ENCODE measurements around the gene RDH14. TPM values are rescaled to one million over a fixed set of nuclear protein-coding genes. Genes with fewer than 3 reads are reported as not detected.

The RDH14 gene
- total RNA-seq, 1 experiment from 2014 or later, result 15.4 TPM

DNA sequence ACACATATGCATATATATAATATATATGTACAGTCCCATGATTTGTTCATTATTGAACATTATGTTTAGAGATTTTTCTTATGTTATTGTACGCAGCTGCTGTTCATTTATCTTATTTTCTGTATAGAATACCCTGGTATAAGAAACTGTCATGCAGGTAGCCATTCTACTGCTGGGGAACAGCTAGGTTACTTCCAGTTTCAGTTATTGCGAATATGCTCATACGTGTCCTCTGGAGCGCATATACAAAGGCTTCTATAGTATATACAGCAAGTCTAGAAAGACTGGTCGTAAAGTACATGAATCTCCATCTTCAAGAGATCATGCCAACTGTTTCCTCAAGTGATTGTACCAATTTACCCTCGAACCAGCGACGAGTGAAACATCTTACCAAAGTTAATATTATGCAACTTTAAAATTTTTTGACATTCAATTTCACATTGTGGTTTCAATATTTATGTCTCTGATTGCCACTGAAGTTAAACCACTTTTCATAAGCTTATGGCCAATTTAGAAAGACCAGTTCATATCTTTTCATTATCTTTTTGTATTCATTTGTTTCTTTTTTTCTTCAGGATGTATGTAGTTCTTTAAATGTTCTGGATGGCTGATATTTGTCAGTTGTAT, 53.5 kb downstream of the RDH14 start:
- Histone ChIP-seq H3K4me3 (ENCODE audit: low read depth in 2 of 2, low read length in 2 of 2) (no peak overlapping the region), H3K36me3 (ENCODE audit: control insufficient read depth, insufficient read depth, low read length) (no peaks in the 10 kb centered on the region), H3K27ac (ENCODE audit: low read length) (no peak overlapping the region), H3K27me3 (ENCODE audit: control insufficient read depth, insufficient read depth, low read length) (no peaks in the 10 kb centered on the region), H3K9me3 (ENCODE audit: control insufficient read depth, insufficient read depth, low read depth, low read length) (no peaks in the 10 kb centered on the region), H3K4me1 (ENCODE audit: control insufficient read depth, insufficient read depth, low read length) (no peaks in the 10 kb centered on the region)
- no TSS peak for BruUV-seq (replicated peaks)
- ChIA-PET CTCF (interaction anchor here (0.8 kb wide), 1 partner anchor 12 kb away, joined by 3 read pairs; no protein-coding TSS in a partner anchor), POLR2A (no interaction called here)
- in situ Hi-C loops (cut with HindIII; ENCODE audit: low pct_unique_long_range_greater_than_20kb, low sequenced_read_pairs) (no loop called here), intact Hi-C loops (cut with micrococcal nuclease; ENCODE audit: unreplicated experiment) (loop anchor here (5.0 kb wide), 1 partner anchor 70 kb away; no protein-coding TSS in a partner anchor)
- no peak for DNase-seq (ENCODE audit: low read depth, low spot score)
- TF ChIP-seq REST (IDR thresholded peaks at IDR 0.05; ENCODE audit: insufficient read depth in 1 of 2, low read depth in 2 of 2, low read length in 1 of 2) (no peak), POLR2AphosphoS5 (IDR thresholded peaks at IDR 0.05; ENCODE audit: low read depth, low read length) (no peak), TCF7L2 (IDR thresholded peaks at IDR 0.05; ENCODE audit: low read depth, low read length) (no peak), CTCF (IDR thresholded peaks at IDR 0.05) (no peak), SIN3A (IDR thresholded peaks at IDR 0.05; ENCODE audit: borderline replicate concordance, insufficient read depth, low read depth, low read length) (no peak)
- ATAC-seq, result no peak

GRCh38 chr2:18505703-18506341, 54.6 kb downstream of the RDH14 start:
- no peaks in the 10 kb centered on the region for H3K36me3 ChIP-seq (ENCODE audit: control insufficient read depth, insufficient read depth, low read length)
- intact Hi-C loops (cut with micrococcal nuclease; ENCODE audit: unreplicated experiment), result loop anchor here (5.0 kb wide), 1 partner anchor 69 kb away; no protein-coding TSS in a partner anchor
- no peak overlapping the region for H3K4me3 ChIP-seq (ENCODE audit: low read depth in 2 of 2, low read length in 2 of 2)
- POLR2A ChIA-PET, result interaction anchor here (0.5 to 0.6 kb wide), 2 partner anchors 1503 to 1606 kb away, joined by 3 to 4 read pairs; no protein-coding TSS in a partner anchor
- ATAC-seq (no peak), DNase-seq (ENCODE audit: low read depth, low spot score) (no peak)
- H3K27me3 ChIP-seq (ENCODE audit: control insufficient read depth, insufficient read depth, low read length), result no peaks in the 10 kb centered on the region
- TF ChIP-seq REST (IDR thresholded peaks at IDR 0.05; ENCODE audit: insufficient read depth in 1 of 2, low read depth in 2 of 2, low read length in 1 of 2) (no peak), CTCF (IDR thresholded peaks at IDR 0.05) (no peak), TCF7L2 (IDR thresholded peaks at IDR 0.05; ENCODE audit: low read depth, low read length) (no peak), SIN3A (IDR thresholded peaks at IDR 0.05; ENCODE audit: borderline replicate concordance, insufficient read depth, low read depth, low read length) (no peak), POLR2AphosphoS5 (IDR thresholded peaks at IDR 0.05; ENCODE audit: low read depth, low read length) (no peak)
- H3K4me1 ChIP-seq (ENCODE audit: control insufficient read depth, insufficient read depth, low read length), result no peaks in the 10 kb centered on the region
- CTCF ChIA-PET, result no interaction called here
- no TSS peak for BruUV-seq (replicated peaks)
- no peaks in the 10 kb centered on the region for H3K9me3 ChIP-seq (ENCODE audit: control insufficient read depth, insufficient read depth, low read depth, low read length)
- in situ Hi-C loops (cut with HindIII; ENCODE audit: low pct_unique_long_range_greater_than_20kb, low sequenced_read_pairs), result no loop called here
- H3K27ac ChIP-seq (ENCODE audit: low read length), result no peak overlapping the region
